ENCODE data around the gene MSRB1. TPM values are rescaled to one million over a fixed set of nuclear protein-coding genes. Genes with fewer than 3 reads are reported as not detected.

The MSRB1 gene
- total and polyA plus RNA-seq, 11 donors: 12.4 to 70.2 (median 33.7) TPM

GRCh38 chr16:1906846-1907165, 36.2 kb downstream of the MSRB1 start:
- intact Hi-C loops (cut with DNase I): no loop called here
- whole genome bisulfite sequencing, 4 donors: 75 to 80% (median 79%) methylated on average over 4 to 5 of the region's 5 CpGs
- DNase-seq (no peak), ATAC-seq (no peak)
- Histone ChIP-seq H3K9me3 (no peaks in the 10 kb centered on the region), H3K36me3 (no peaks in the 10 kb centered on the region), H3K27ac (no peak overlapping the region), H3K4me3 (no peak overlapping the region), H3K27me3 (peaks cover 0 to 44% (median 18%) of the 10 kb centered on the region in 9 donors), H3K4me1 (no peaks in the 10 kb centered on the region)
- TF ChIP-seq POLR2A (IDR thresholded peaks at IDR 0.05) (no peak), CTCF (IDR thresholded peaks at IDR 0.05) (no peak)

- Histone ChIP-seq H3K27ac (no peak overlapping the region), H3K4me1 (no peaks in the 10 kb centered on the region), H3K4me3 (no peak overlapping the region), H3K9me3 (no peaks in the 10 kb centered on the region), H3K27me3 (peaks cover 0 to 44% (median 18%) of the 10 kb centered on the region in 9 donors), H3K36me3 (no peaks in the 10 kb centered on the region)
- intact Hi-C loops (cut with DNase I): no loop called here
- WGBS, 4 donors: 49 to 62% (median 54%) methylated on average over 23 to 31 of the region's 31 CpGs
- no peak for ATAC-seq
- DNase-seq: no peak
- no peak for TF ChIP-seq POLR2A (IDR thresholded peaks at IDR 0.05)
- TF ChIP-seq CTCF (IDR thresholded peaks at IDR 0.05): no peak
These were observed 36.7 kb downstream of the MSRB1 start for GRCh38 chr16:1906055-1906845.

GRCh38 chr16:1903845-1904840, 38.9 kb downstream of the MSRB1 start:
- 57 to 71% (median 61%) methylated on average over 13 to 22 of the region's 22 CpGs for WGBS, 4 donors
- DNase-seq: no peak
- TF ChIP-seq POLR2A (IDR thresholded peaks at IDR 0.05) (no peak), CTCF (IDR thresholded peaks at IDR 0.05) (no peak)
- Histone ChIP-seq H3K27ac (no peak overlapping the region), H3K9me3 (no peaks in the 10 kb centered on the region), H3K4me1 (no peaks in the 10 kb centered on the region), H3K27me3 (peaks cover 0 to 44% (median 18%) of the 10 kb centered on the region in 9 donors), H3K36me3 (no peaks in the 10 kb centered on the region), H3K4me3 (no peak overlapping the region)
- peak in 1 of 4 donors; percentile 26 for ATAC-seq
- intact Hi-C loops (cut with DNase I): loop anchor here in 1 of 10 donors (5.0 kb wide), 1 partner anchor 37 kb away; no protein-coding TSS in a partner anchor

GRCh38 chr16:1903220-1903574, 39.8 kb downstream of the MSRB1 start:
- intact Hi-C loops (cut with DNase I): loop anchor here in 1 of 10 donors (5.0 kb wide), 1 partner anchor 36 kb away; no protein-coding TSS in a partner anchor
- Histone ChIP-seq H3K36me3 (no peaks in the 10 kb centered on the region), H3K27me3 (peaks cover 0 to 36% (median 21%) of the 10 kb centered on the region in 9 donors), H3K27ac (no peak overlapping the region), H3K4me3 (no peak overlapping the region), H3K9me3 (no peaks in the 10 kb centered on the region), H3K4me1 (no peaks in the 10 kb centered on the region)
- ATAC-seq (no peak), DNase-seq (no peak)
- WGBS, 4 donors: 38 to 53% (median 43%) methylated on average over 11 to 13 of the region's 13 CpGs
- TF ChIP-seq POLR2A (IDR thresholded peaks at IDR 0.05) (no peak), CTCF (IDR thresholded peaks at IDR 0.05) (no peak)
